RCC 7860 (cell line): ENCODE measurements around the gene AAGAB.
"Not testable (repeated sequence)": the region's sequence is repeated elsewhere in the genome, so short reads cannot be mapped to it uniquely, and the experiment has no call there.

ENCODE experiments used
- DNase-seq: peaks from one replicate; pipeline ENCODE4 v3.0.0-alpha.2; 2015; ENCODE audit warnings: low spot score
- FAIRE-seq: peaks from 2 replicates; lab custom pipeline; 2012; peaks lifted over from hg19 to GRCh38; lab: Jason Lieb, UNC

The AAGAB gene

GRCh38 chr15:67154249-67154648 lies 100.2 kb downstream of the AAGAB start:
- FAIRE-seq (no peak), DNase-seq (no peak)

GRCh38 chr15:67153044-67153443 lies 101.4 kb downstream of the AAGAB start:
- not testable (repeated sequence) for FAIRE-seq

GRCh38 chr15:67152429-67152828 lies 102.0 kb downstream of the AAGAB start:
- no peak for FAIRE-seq
- no peak for DNase-seq

More at GRCh38 chr15:67153044-67153443, 101.4 kb downstream of the AAGAB start:
- not testable (repeated sequence) for DNase-seq
